C1 segment of cervical spinal cord (tissue), 14 donors: ENCODE measurements around the gene HCRTR1.
"Not testable (repeated sequence)": the region's sequence is repeated elsewhere in the genome, so short reads cannot be mapped to it uniquely, and the experiment has no call there.

Experiments used
- DNase-seq, 14 donors: peaks; one replicate each; lab custom pipeline; 2025; lab: John Stamatoyannopoulos, UW

Gene HCRTR1

GRCh38 chr1:31581821-31582810 lies 35.4 kb upstream of the HCRTR1 start:
- DNase-seq: no peak

- DNase-seq: no peak
Measured at GRCh38 chr1:31583082-31583994, 34.2 kb upstream of the HCRTR1 start.

- peak in 2 of 14 donors; percentile 19 to 20 for DNase-seq
Measured at GRCh38 chr1:31583995-31584868, 33.3 kb upstream of the HCRTR1 start.

- DNase-seq: no peak
Measured at GRCh38 chr1:31584869-31585735, 32.4 kb upstream of the HCRTR1 start.

- no peak for DNase-seq
Measured at GRCh38 chr1:31585736-31586365, 31.6 kb upstream of the HCRTR1 start.

GRCh38 chr1:31586376-31587327 lies 30.8 kb upstream of the HCRTR1 start:
- DNase-seq: no peak

GRCh38 chr1:31587328-31587699 lies 30.2 kb upstream of the HCRTR1 start:
- not testable (repeated sequence) for DNase-seq

- DNase-seq: peak in 3 of 14 donors; percentile 4 to 14 (median 7)
Measured at GRCh38 chr1:31587720-31588423, 29.6 kb upstream of the HCRTR1 start.

GRCh38 chr1:31588751-31589515 lies 28.6 kb upstream of the HCRTR1 start:
- no peak for DNase-seq

GRCh38 chr1:31591425-31592093 lies 25.9 kb upstream of the HCRTR1 start:
- DNase-seq: no peak

GRCh38 chr1:31592132-31592531 lies 25.4 kb upstream of the HCRTR1 start:
- DNase-seq: no peak

- no peak for DNase-seq
Measured at GRCh38 chr1:31593136-31593665, 24.3 kb upstream of the HCRTR1 start.

- peak in 3 of 14 donors; percentile 7 to 42 (median 10) for DNase-seq
Measured at GRCh38 chr1:31593770-31594632, 23.5 kb upstream of the HCRTR1 start.

GRCh38 chr1:31595836-31596736 lies 21.4 kb upstream of the HCRTR1 start:
- DNase-seq: no peak
